ENCODE results near the gene CBARP. TPM values are rescaled to one million over a fixed set of nuclear protein-coding genes. Genes with fewer than 3 reads are reported as not detected.

CBARP gene
- total and polyA plus RNA-seq, 9 of the 15 experiments (the other 6 are each of a cell fraction or from before 2014, with no cell fraction given), result 0.03 to 8.9 (median 1.2) TPM; not detected in 1

- TF ChIP-seq BRF2 (IDR thresholded peaks at IDR 0.05; ENCODE audit: borderline replicate concordance, insufficient read depth, insufficient read length) (no peak), SPI1 (IDR thresholded peaks at IDR 0.05; ENCODE audit: borderline replicate concordance, low read depth, low read length) (no peak), C11orf30 (IDR thresholded peaks at IDR 0.05; ENCODE audit: low read depth) (no peak), ZNF518B (CRISPR knock-in tag; IDR thresholded peaks at IDR 0.05) (no peak), CREBBP (IDR thresholded peaks at IDR 0.05; ENCODE audit: low read depth, low read length) (no peak), NBN (IDR thresholded peaks at IDR 0.05; ENCODE audit: low read depth) (no peak), HNRNPK (IDR thresholded peaks at IDR 0.05; ENCODE audit: low read depth, low read length, poor library complexity, severe bottlenecking) (no peak), RBBP5 (IDR thresholded peaks at IDR 0.05; ENCODE audit: borderline replicate concordance, insufficient read depth, low read length, poor library complexity, severe bottlenecking) (no peak), MAZ (CRISPR knock-in tag; conservative IDR thresholded peaks at IDR 0.05 in 1 of 2, IDR thresholded peaks at IDR 0.05 in 1 of 2) (no peak), SMAD3 (CRISPR knock-in tag; conservative IDR thresholded peaks at IDR 0.05) (no peak), FOXO4 (CRISPR knock-in tag; IDR thresholded peaks at IDR 0.05) (no peak), ARHGAP35 (IDR thresholded peaks at IDR 0.05; ENCODE audit: partially characterized antibody) (no peak), ZBTB7A (IDR thresholded peaks at IDR 0.05; ENCODE audit: borderline replicate concordance, control insufficient read depth, low read depth, low read length) (no peak), ZNF583 (CRISPR knock-in tag; IDR thresholded peaks at IDR 0.05) (no peak), ETV5 (CRISPR knock-in tag; IDR thresholded peaks at IDR 0.05; ENCODE audit: low read depth) (no peak; the same call in 1 of the 2 replicates), CTBP1 (IDR thresholded peaks at IDR 0.05; ENCODE audit: borderline replicate concordance) (no peak; the same call in 1 of the 2 replicates), GMEB1 (CRISPR knock-in tag; IDR thresholded peaks at IDR 0.05) (no peak), NR0B1 (IDR thresholded peaks at IDR 0.05; ENCODE audit: partially characterized antibody) (no peak), BRD9 (IDR thresholded peaks at IDR 0.05; ENCODE audit: low read depth, partially characterized antibody) (peak; percentile 23), RUNX1 (IDR thresholded peaks at IDR 0.05; ENCODE audit: low read depth) (no peak)
Observed at GRCh38 chr19:1247748-1248138, 9.9 kb upstream of the CBARP start (continued).

All from K562 (cell line).